ENCODE data around the gene SPC24.

DNA sequence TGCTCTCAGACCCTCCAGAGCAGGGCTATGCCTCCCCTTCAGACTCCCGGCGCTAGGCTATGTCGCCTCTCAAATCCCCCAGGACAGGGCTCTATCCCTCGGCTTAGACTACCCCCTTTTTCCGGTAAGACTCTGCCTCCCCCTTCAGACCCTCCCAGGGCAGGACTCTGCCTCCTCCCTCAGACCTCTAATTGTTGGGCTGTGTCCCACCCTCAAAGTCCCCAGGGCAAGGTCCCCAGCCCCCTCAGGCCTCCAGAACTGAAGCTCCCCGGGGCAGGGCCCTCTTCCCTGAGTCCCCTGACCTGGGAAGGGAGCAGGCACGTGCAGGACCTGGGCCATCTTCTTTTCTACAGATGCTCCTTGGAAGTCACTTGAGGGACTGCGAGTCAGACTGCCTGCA lies 38.6 kb upstream of the SPC24 start:
- TF ChIP-seq, protein P1, sequence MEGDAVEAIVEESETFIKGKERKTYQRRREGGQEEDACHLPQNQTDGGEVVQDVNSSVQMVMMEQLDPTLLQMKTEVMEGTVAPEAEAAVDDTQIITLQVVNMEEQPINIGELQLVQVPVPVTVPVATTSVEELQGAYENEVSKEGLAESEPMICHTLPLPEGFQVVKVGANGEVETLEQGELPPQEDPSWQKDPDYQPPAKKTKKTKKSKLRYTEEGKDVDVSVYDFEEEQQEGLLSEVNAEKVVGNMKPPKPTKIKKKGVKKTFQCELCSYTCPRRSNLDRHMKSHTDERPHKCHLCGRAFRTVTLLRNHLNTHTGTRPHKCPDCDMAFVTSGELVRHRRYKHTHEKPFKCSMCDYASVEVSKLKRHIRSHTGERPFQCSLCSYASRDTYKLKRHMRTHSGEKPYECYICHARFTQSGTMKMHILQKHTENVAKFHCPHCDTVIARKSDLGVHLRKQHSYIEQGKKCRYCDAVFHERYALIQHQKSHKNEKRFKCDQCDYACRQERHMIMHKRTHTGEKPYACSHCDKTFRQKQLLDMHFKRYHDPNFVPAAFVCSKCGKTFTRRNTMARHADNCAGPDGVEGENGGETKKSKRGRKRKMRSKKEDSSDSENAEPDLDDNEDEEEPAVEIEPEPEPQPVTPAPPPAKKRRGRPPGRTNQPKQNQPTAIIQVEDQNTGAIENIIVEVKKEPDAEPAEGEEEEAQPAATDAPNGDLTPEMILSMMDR (IDR thresholded peaks at IDR 0.05) = no peak
- no peak for TF ChIP-seq POLR2A (IDR thresholded peaks at IDR 0.05)

Data from testis (tissue), 2 donors.